Testis (tissue), 3 donors: ENCODE data around the gene RASGRF1. TPM values are rescaled to one million over a fixed set of nuclear protein-coding genes. Genes with fewer than 3 reads are reported as not detected.

ENCODE experiments used
- DNase-seq: peaks from one replicate; pipeline ENCODE4 v3.0.0-alpha.2; 2019
- H3K27ac ChIP-seq, 2 donors: fragments of 200-600 bp; sonication (generic); one replicate each; pipeline ENCODE4 v1.5.1; 2019
- H3K27me3 ChIP-seq: fragments of 200-600 bp; sonication (generic); one replicate; pipeline ENCODE4 v1.5.1; 2019
- H3K36me3 ChIP-seq: fragments of 200-600 bp; sonication (generic); one replicate; pipeline ENCODE4 v1.5.1; 2017; ENCODE audit warnings: low read depth; ENCODE audit errors: missing control alignments
- H3K4me1 ChIP-seq: fragments of 200-600 bp; sonication (generic); one replicate; pipeline ENCODE4 v1.5.1; 2019
- H3K4me3 ChIP-seq, 2 donors: fragments of 200-600 bp; sonication (generic); one replicate each; pipeline ENCODE4 v1.5.1; 2017 to 2019
- H3K9me3 ChIP-seq: fragments of 200-600 bp; sonication (generic); one replicate; pipeline ENCODE4 v1.5.1; 2017
- POLR2A ChIP-seq: fragments of 450-650 bp; IDR thresholded peaks from one replicate; pipeline ENCODE4 v1.6.1; 2017; ENCODE audit warnings: antibody characterized with exemption, mild to moderate bottlenecking, moderate library complexity
- WGBS, 2 donors: methylation state at CpG; one replicate each; pipeline ENCODE4 v1.1.5; 2018; 5-methylcytosine and 5-hydroxymethylcytosine counted together
- intact Hi-C: fragments of 100-400 bp; cut with DNase I; formaldehyde crosslinking; loops from one replicate; pipeline ENCODE4 v1.15.1; 2023; ENCODE audit warnings: low total_unique reads
- polyA plus RNA-seq: library from polyadenylated mRNA; stranded (reverse); fragments of 350-450 nt; fragmentation: Illumina TruSeq; extraction: RNeasy Lipid Tissue Mini Kit (QIAGEN cat#74804); gene quantifications from one replicate; pipeline ENCODE4 v1.2.3, GENCODE V29; 2014; ENCODE audit warnings: low read depth, low replicate concordance; ENCODE audit not compliant: insufficient read depth
- total RNA-seq, 2 donors: library from RNA; depleted of rRNA; stranded (reverse); fragments of >200 nt; gene quantifications; one replicate each; pipeline ENCODE4 v1.2.3, GENCODE V29; 2016
- TF ChIP-seq, protein P1 (sequence below), 3 experiments: fragments of 450-650 bp in 2 of 3; fragments of 200-600 bp in 1 of 3; sonication (generic) in 1 of 3; IDR thresholded peaks; one replicate each; pipeline ENCODE4 v1.5.1; 2016 to 2019; ENCODE audit warnings: antibody characterized with exemption in 3 of 3, mild to moderate bottlenecking in 2 of 3, moderate library complexity in 1 of 3

RASGRF1 gene
- total and polyA plus RNA-seq, 3 donors from 2014 or later: 2.6 to 3.3 (median 3.1) TPM

- no peak for DNase-seq
- 39 to 50% methylated on average over 1 of the region's 1 CpG for WGBS, 2 donors
- Histone ChIP-seq H3K9me3 (no peaks in the 10 kb centered on the region), H3K27me3 (no peaks in the 10 kb centered on the region), H3K27ac (no peak overlapping the region), H3K36me3 (no peaks in the 10 kb centered on the region), H3K4me1 (peaks cover 3% of the 10 kb centered on the region), H3K4me3 (no peak overlapping the region)
- intact Hi-C loops: no loop called here
- TF ChIP-seq POLR2A: no peak
- TF ChIP-seq, protein P1, sequence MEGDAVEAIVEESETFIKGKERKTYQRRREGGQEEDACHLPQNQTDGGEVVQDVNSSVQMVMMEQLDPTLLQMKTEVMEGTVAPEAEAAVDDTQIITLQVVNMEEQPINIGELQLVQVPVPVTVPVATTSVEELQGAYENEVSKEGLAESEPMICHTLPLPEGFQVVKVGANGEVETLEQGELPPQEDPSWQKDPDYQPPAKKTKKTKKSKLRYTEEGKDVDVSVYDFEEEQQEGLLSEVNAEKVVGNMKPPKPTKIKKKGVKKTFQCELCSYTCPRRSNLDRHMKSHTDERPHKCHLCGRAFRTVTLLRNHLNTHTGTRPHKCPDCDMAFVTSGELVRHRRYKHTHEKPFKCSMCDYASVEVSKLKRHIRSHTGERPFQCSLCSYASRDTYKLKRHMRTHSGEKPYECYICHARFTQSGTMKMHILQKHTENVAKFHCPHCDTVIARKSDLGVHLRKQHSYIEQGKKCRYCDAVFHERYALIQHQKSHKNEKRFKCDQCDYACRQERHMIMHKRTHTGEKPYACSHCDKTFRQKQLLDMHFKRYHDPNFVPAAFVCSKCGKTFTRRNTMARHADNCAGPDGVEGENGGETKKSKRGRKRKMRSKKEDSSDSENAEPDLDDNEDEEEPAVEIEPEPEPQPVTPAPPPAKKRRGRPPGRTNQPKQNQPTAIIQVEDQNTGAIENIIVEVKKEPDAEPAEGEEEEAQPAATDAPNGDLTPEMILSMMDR (IDR thresholded peaks at IDR 0.05): no peak
Measured at GRCh38 chr15:78990278-78990677, 100.3 kb downstream of the RASGRF1 start.

GRCh38 chr15:78989701-78990240 lies 100.8 kb downstream of the RASGRF1 start:
- Histone ChIP-seq H3K4me3 (no peak overlapping the region), H3K36me3 (no peaks in the 10 kb centered on the region), H3K4me1 (peaks cover 3% of the 10 kb centered on the region), H3K27me3 (no peaks in the 10 kb centered on the region), H3K9me3 (no peaks in the 10 kb centered on the region), H3K27ac (no peak overlapping the region)
- intact Hi-C loops: no loop called here
- WGBS, 2 donors: 92 to 93% methylated on average over 9 of the region's 9 CpGs
- DNase-seq: no peak
- TF ChIP-seq, protein P1 (IDR thresholded peaks at IDR 0.05): no peak
- TF ChIP-seq POLR2A: no peak

DNA sequence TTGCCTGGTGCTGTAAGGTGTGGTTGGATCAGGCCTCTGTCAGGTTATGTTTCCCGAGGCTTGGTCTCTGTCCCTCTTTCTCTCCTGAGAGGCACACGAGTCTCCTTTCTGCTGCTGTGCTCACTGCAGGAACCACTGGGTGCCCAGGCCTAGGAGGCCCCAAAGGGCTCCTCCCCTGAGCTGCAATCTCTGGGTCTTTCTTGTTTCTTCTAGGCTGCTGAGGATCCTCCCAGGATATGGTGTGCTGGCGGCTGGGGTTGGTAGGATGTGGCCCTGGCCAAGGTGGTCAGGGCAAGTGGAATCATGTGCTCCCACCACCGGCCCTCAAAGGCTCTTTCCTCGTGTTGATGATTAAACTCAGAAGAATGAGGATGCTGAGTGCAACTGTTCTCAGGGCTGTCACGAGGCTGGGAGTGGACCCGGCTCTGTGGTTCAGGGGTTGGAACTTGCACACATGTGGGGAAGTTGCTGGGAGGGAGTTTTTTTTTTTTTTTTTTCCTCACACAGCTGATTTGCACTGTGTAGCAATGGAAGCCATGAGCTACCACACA lies 102.1 kb downstream of the RASGRF1 start:
- intact Hi-C loops: no loop called here
- TF ChIP-seq, protein P1 (IDR thresholded peaks at IDR 0.05): no peak
- TF ChIP-seq POLR2A: no peak
- Histone ChIP-seq H3K27me3 (no peaks in the 10 kb centered on the region), H3K27ac (peak overlapping the region; percentile 46 to 76), H3K4me3 (no peak overlapping the region), H3K4me1 (peaks cover 3% of the 10 kb centered on the region), H3K9me3 (no peaks in the 10 kb centered on the region), H3K36me3 (no peaks in the 10 kb centered on the region)
- 32 to 61% methylated on average over 4 to 7 of the region's 7 CpGs for WGBS, 2 donors
- peak; percentile 83 for DNase-seq

- intact Hi-C loops: no loop called here
- TF ChIP-seq POLR2A: no peak
- TF ChIP-seq, protein P1 (IDR thresholded peaks at IDR 0.05): no peak
- Histone ChIP-seq H3K27me3 (no peaks in the 10 kb centered on the region), H3K9me3 (no peaks in the 10 kb centered on the region), H3K36me3 (no peaks in the 10 kb centered on the region), H3K4me3 (no peak overlapping the region), H3K4me1 (peaks cover 3% of the 10 kb centered on the region), H3K27ac (peak overlapping the region; percentile 46 to 76)
- DNase-seq: no peak
- WGBS, 2 donors: 76 to 86% methylated on average over 10 of the region's 10 CpGs
Measured at GRCh38 chr15:78987556-78988360, 102.8 kb downstream of the RASGRF1 start.
